Loucy (cell line): Measurements from ENCODE around the gene SPCS2.

Experiments used
- CTCF ChIP-seq: fragments of 200-600 bp; sonication (generic); conservative IDR thresholded peaks from 2 replicates; pipeline ENCODE4 v1.5.1; 2014; ENCODE audit warnings: mild to moderate bottlenecking, antibody characterized with exemption, low read length
- EZH2phosphoT487 ChIP-seq: fragments of 200-600 bp; IDR thresholded peaks from 2 replicates; pipeline ENCODE4 v1.6.1; 2018; ENCODE audit warnings: antibody characterized with exemption, mild to moderate bottlenecking, moderate library complexity, borderline replicate concordance

- no peak for TF ChIP-seq CTCF
- no peak for TF ChIP-seq EZH2phosphoT487
These were observed 39.6 kb downstream of the SPCS2 start, which contains the start of gene NEU3 for GRCh38 chr11:74988541-74989259.
